ENCODE measurements around the gene YES1.
"Not testable (repeated sequence)": the region's sequence is repeated elsewhere in the genome, so short reads cannot be mapped to it uniquely, and the experiment has no call there.

Gene YES1

GRCh38 chr18:730692-731091 is 81.3 kb downstream of the YES1 start:
- Histone ChIP-seq H2AFZ (ENCODE audit: low read length) (no peak overlapping the region), H3K27ac (ENCODE audit: low read depth, low read length, poor library complexity, severe bottlenecking) (no peak overlapping the region), H4K20me1 (ENCODE audit: insufficient read depth, low read length) (no peaks in the 10 kb centered on the region), H3K79me2 (ENCODE audit: insufficient read depth, low read length) (no peaks in the 10 kb centered on the region), H3F3A (ENCODE audit: insufficient read depth, low read length) (no peaks in the 10 kb centered on the region), H3K9ac (ENCODE audit: low read length) (no peak overlapping the region), H3K4me1 (ENCODE audit: insufficient read depth, low read length, severe bottlenecking) (no peaks in the 10 kb centered on the region), H3K4me2 (ENCODE audit: low read length) (no peak overlapping the region), H3K9me2 (ENCODE audit: low read depth, low read length) (no peaks in the 10 kb centered on the region), H3K27me3 (ENCODE audit: insufficient read depth, low read length) (no peaks in the 10 kb centered on the region), H3K4me3 (ENCODE audit: low read depth, low read length, poor library complexity, severe bottlenecking) (no peak overlapping the region), H3K9me3 (ENCODE audit: low read length) (no peaks in the 10 kb centered on the region), H3K36me3 (ENCODE audit: insufficient read depth, low read length) (no peaks in the 10 kb centered on the region)
- no peak for TF ChIP-seq CTCF (IDR thresholded peaks at IDR 0.05; ENCODE audit: low read length)
- TF ChIP-seq EZH2 (IDR thresholded peaks at IDR 0.05; ENCODE audit: borderline replicate concordance, low read length) = no peak

GRCh38 chr18:730120-730519 is 81.9 kb downstream of the YES1 start:
- H4K20me1 ChIP-seq (ENCODE audit: insufficient read depth, low read length); H3K27ac ChIP-seq (ENCODE audit: low read depth, low read length, poor library complexity, severe bottlenecking); H3K36me3 ChIP-seq (ENCODE audit: insufficient read depth, low read length); H3K4me1 ChIP-seq (ENCODE audit: insufficient read depth, low read length, severe bottlenecking); H3K4me3 ChIP-seq (ENCODE audit: low read depth, low read length, poor library complexity, severe bottlenecking); H3K9me3 ChIP-seq (ENCODE audit: low read length); H3K4me2 ChIP-seq (ENCODE audit: low read length); H3K27me3 ChIP-seq (ENCODE audit: insufficient read depth, low read length); H3F3A ChIP-seq (ENCODE audit: insufficient read depth, low read length); H3K79me2 ChIP-seq (ENCODE audit: insufficient read depth, low read length); H2AFZ ChIP-seq (ENCODE audit: low read length); H3K9ac ChIP-seq (ENCODE audit: low read length); H3K9me2 ChIP-seq (ENCODE audit: low read depth, low read length): not testable (repeated sequence)

- TF ChIP-seq CTCF (IDR thresholded peaks at IDR 0.05; ENCODE audit: low read length) (no peak), EZH2 (IDR thresholded peaks at IDR 0.05; ENCODE audit: borderline replicate concordance, low read length) (no peak)
- H3K4me2 ChIP-seq (ENCODE audit: low read length) = no peak overlapping the region
- no peaks in the 10 kb centered on the region for H3K9me3 ChIP-seq (ENCODE audit: low read length)
- H3K79me2 ChIP-seq (ENCODE audit: insufficient read depth, low read length) = no peaks in the 10 kb centered on the region
- no peak overlapping the region for H2AFZ ChIP-seq (ENCODE audit: low read length)
- H3K27ac ChIP-seq (ENCODE audit: low read depth, low read length, poor library complexity, severe bottlenecking) = no peak overlapping the region
- no peak overlapping the region for H3K4me3 ChIP-seq (ENCODE audit: low read depth, low read length, poor library complexity, severe bottlenecking)
- no peaks in the 10 kb centered on the region for H3K9me2 ChIP-seq (ENCODE audit: low read depth, low read length)
- no peaks in the 10 kb centered on the region for H3K4me1 ChIP-seq (ENCODE audit: insufficient read depth, low read length, severe bottlenecking)
- H3F3A ChIP-seq (ENCODE audit: insufficient read depth, low read length) = no peaks in the 10 kb centered on the region
- no peaks in the 10 kb centered on the region for H4K20me1 ChIP-seq (ENCODE audit: insufficient read depth, low read length)
- no peaks in the 10 kb centered on the region for H3K27me3 ChIP-seq (ENCODE audit: insufficient read depth, low read length)
- no peaks in the 10 kb centered on the region for H3K36me3 ChIP-seq (ENCODE audit: insufficient read depth, low read length)
- no peak overlapping the region for H3K9ac ChIP-seq (ENCODE audit: low read length)
These were observed 86.4 kb downstream of the YES1 start for GRCh38 chr18:725646-726045.

- Histone ChIP-seq H3K9me2 (ENCODE audit: low read depth, low read length) (no peaks in the 10 kb centered on the region), H2AFZ (ENCODE audit: low read length) (no peak overlapping the region), H3K27ac (ENCODE audit: low read depth, low read length, poor library complexity, severe bottlenecking) (no peak overlapping the region), H3K9ac (ENCODE audit: low read length) (no peak overlapping the region), H3K4me1 (ENCODE audit: insufficient read depth, low read length, severe bottlenecking) (no peaks in the 10 kb centered on the region), H3K9me3 (ENCODE audit: low read length) (no peaks in the 10 kb centered on the region), H3K4me3 (ENCODE audit: low read depth, low read length, poor library complexity, severe bottlenecking) (no peak overlapping the region), H3K36me3 (ENCODE audit: insufficient read depth, low read length) (no peaks in the 10 kb centered on the region), H3K27me3 (ENCODE audit: insufficient read depth, low read length) (no peaks in the 10 kb centered on the region), H3K4me2 (ENCODE audit: low read length) (no peak overlapping the region), H3F3A (ENCODE audit: insufficient read depth, low read length) (no peaks in the 10 kb centered on the region), H4K20me1 (ENCODE audit: insufficient read depth, low read length) (no peaks in the 10 kb centered on the region), H3K79me2 (ENCODE audit: insufficient read depth, low read length) (no peaks in the 10 kb centered on the region)
- TF ChIP-seq CTCF (IDR thresholded peaks at IDR 0.05; ENCODE audit: low read length) (no peak), EZH2 (IDR thresholded peaks at IDR 0.05; ENCODE audit: borderline replicate concordance, low read length) (no peak)
These were observed 88.4 kb downstream of the YES1 start for GRCh38 chr18:723541-724080.
